HG03045 (cell line): ENCODE measurements around the gene FSD1L.
A peak's percentile ranks its signal among the peaks of the same experiment; 100 is the strongest.
"Not testable (repeated sequence)": the region's sequence is repeated elsewhere in the genome, so short reads cannot be mapped to it uniquely, and the experiment has no call there.

ENCODE experiments used
- ATAC-seq: cut with Tn5 transposase; IDR thresholded peaks from one replicate; pipeline ENCODE4 v1.9.1; 2021; ENCODE audit warnings: mild to moderate bottlenecking, moderate library complexity; ENCODE audit not compliant: unreplicated experiment

Gene FSD1L

GRCh38 chr9:105541838-105542237 is 94.0 kb downstream of the FSD1L start:
- peak; percentile 98 for ATAC-seq

DNA sequence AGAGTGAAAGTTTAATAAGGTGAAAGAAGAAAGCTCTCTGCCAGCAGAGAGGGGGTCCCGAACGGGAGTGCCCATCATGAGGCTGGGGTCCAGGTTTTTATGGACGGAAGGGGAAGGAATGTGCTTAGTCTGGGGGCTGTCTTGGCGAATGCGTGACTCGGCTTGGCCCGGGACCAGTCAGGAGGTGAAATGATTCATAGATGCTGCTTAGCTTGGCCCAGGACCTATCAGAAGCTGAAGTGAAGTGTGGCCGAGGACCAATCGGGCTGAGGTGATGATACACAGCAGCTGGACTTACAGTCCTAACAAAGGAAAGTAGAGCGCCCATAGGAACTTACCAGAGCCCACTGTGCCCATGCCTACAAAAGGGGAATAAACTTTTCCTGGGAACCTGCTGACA is 106.2 kb downstream of the FSD1L start:
- no peak for ATAC-seq

DNA sequence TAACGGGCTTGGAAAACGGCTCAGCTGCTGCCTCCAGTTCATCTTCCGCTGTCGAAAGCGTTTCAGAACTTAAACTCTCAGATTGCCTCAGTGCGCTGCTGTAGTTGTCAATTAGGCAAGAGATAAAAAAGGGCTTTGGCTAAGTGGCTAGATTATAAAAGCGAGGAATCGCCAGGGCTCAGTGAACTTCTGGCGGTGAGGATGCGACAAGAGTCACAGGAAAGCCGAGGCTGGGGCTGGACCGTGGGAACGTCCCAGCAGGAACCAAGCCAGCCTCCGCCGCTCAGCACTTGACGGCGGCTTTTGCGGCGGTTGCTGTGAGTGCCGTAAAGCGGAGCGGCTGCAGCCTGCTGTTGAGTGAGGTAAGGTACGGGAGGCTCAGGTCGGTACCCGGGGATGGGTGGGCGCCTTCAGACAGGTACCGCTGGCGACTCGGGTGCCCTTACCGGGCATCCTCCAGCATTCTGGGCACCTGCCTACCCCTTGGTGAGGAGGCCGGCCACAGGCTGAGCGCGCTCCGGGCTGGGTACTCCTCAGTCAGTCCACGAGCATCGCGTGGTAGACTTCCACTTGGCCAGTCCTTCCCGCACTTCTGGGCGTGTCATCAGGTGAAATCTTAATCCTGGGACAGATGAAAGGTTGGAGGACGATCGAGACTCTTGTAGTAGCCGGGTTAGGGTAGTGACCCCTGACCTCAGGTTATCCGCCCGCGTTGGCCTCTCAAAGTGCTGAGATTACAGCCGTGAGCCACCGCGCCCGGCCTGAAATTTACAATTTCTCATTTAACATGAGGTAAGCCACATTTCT is 110.2 kb downstream of the FSD1L start, which contains the start of gene FKTN:
Gene FKTN (plus strand): TSS at position 328 of the 807 bp plus-strand sequence. CDS start 16,902 bp downstream, outside the sequence.
- ATAC-seq, result peak; percentile 98

DNA sequence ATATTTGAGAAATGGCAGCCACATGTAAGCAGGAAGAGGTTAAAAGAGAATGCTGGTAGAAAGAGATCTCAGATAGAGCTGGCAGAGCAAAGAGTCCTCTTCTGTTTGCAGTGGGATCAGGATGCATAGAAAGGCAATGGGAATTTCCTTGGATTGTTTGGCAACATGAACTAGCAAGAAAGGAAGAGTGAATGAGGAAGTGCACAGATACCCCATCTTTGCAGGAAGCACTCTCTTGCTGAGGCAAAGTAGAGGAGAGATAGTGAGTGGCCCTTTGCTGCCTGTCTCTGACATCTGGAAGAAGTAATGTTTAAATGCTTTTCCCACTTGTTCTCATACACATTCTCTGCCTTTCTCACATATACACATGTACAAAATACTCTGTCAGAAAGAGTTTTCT is 124.6 kb downstream of the FSD1L start:
- ATAC-seq, result no peak

DNA sequence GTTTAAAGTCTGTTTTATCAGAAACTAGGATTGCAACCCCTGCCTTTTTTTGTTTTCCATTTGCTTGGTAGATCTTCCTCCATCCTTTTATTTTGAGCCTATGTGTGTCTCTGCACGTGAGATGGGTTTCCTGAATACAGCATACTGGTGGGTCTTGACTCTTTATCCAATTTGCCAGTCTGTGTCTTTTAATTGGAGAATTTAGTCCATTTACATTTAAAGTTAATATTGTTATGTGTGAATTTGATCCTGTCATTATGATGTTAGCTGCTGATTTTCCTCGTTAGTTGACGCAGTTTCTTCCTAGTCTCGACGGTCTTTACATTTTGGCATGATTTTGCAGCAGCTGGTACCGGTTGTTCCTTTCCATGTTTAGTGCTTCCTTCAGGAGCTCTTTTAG is 132.1 kb downstream of the FSD1L start:
- not testable (repeated sequence) for ATAC-seq

DNA sequence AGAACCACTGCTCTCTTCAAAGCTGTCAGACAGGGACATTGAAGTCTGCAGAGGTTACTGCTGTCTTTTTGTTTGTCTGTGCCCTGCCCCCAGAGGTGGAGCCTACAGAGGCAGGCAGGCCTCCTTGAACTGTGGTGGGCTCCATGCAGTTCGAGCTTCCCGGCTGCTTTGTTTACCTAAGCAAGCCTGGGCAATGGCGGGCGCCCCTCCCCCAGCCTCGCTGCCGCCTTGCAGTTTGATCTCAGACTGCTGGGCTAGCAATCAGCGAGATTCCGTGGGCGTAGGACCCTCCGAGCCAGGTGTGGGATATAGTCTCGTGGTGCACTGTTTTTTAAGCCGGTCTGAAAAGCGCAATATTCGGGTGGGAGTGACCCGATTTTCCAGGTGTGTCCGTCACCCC is 133.7 kb downstream of the FSD1L start:
- not testable (repeated sequence) for ATAC-seq

GRCh38 chr9:105593145-105593544 is 145.3 kb downstream of the FSD1L start:
- ATAC-seq, result no peak
